OCI-LY3 (cell line): Measurements from ENCODE around the gene FOXS1.
"Not testable (repeated sequence)": the region's sequence is repeated elsewhere in the genome, so short reads cannot be mapped to it uniquely, and the experiment has no call there.

Experiments used
- H2AFZ ChIP-seq: fragments of 200-600, 300-600 bp; shearing (Covaris generic); 2 replicates; pipeline ENCODE4 v1.6.0; 2014; ENCODE audit warnings: antibody characterized with exemption, low read depth, low read length
- H3K27ac ChIP-seq: fragments of 200-600, 300-600 bp; sonication (generic); 2 replicates; pipeline ENCODE4 v1.5.1; 2014; ENCODE audit warnings: mild to moderate bottlenecking, low read length, moderate library complexity, mixed read lengths
- H3K27me3 ChIP-seq: fragments of 200-600, 300-600 bp; sonication (generic); 2 replicates; pipeline ENCODE4 v1.6.1; 2014; ENCODE audit warnings: low read depth, low read length, mixed read lengths
- H3K36me3 ChIP-seq: fragments of 200-600, 300-600 bp; sonication (generic); replicated peaks from 2 replicates; pipeline ENCODE3; 2014; ENCODE audit warnings: low read depth, low read length, mixed read lengths
- H3K4me1 ChIP-seq: fragments of 300-600, 200-600 bp; sonication (generic); 2 replicates; pipeline ENCODE4 v1.6.1; 2014; ENCODE audit warnings: low read length, mixed read lengths
- H3K4me2 ChIP-seq: fragments of 200-600, 300-600 bp; sonication (generic); 2 replicates; pipeline ENCODE4 v1.6.1; 2014; ENCODE audit warnings: low read length, mixed read lengths
- H3K4me3 ChIP-seq: fragments of 300-600, 200-600 bp; sonication (generic); 2 replicates; pipeline ENCODE4 v1.5.1; 2014; ENCODE audit warnings: antibody characterized with exemption, mild to moderate bottlenecking, low read length, moderate library complexity
- H3K79me2 ChIP-seq: fragments of 300-600, 200-600 bp; shearing (Covaris generic); 2 replicates; pipeline ENCODE4 v1.6.1; 2014; ENCODE audit warnings: mild to moderate bottlenecking, low read length, mixed read lengths
- H3K9ac ChIP-seq: fragments of 300-600, 200-600 bp; shearing (Covaris generic); 2 replicates; pipeline ENCODE4 v1.6.0; 2014; ENCODE audit warnings: mild to moderate bottlenecking, low read length, moderate library complexity
- H3K9me3 ChIP-seq: fragments of 200-600, 300-600 bp; shearing (Covaris generic); 2 replicates; pipeline ENCODE4 v1.6.1; 2014; ENCODE audit warnings: low read length, mixed read lengths; ENCODE audit not compliant: insufficient read depth
- H4K20me1 ChIP-seq: fragments of 200-600, 300-600 bp; sonication (generic); 2 replicates; pipeline ENCODE4 v1.6.1; 2016; ENCODE audit warnings: low read length, mixed read lengths; ENCODE audit not compliant: insufficient read depth
- CTCF ChIP-seq: fragments of 200-600, 300-600 bp; sonication (generic); IDR thresholded peaks from 2 replicates; pipeline ENCODE4 v1.5.1; 2014; ENCODE audit warnings: antibody characterized with exemption, low read length, low read depth
- EZH2phosphoT487 ChIP-seq: fragments of 200-600 bp; shearing (Covaris generic); IDR thresholded peaks from 2 replicates; pipeline ENCODE4 v1.6.1; 2018; ENCODE audit warnings: antibody characterized with exemption, mixed run types, low read depth

FOXS1 gene

GRCh38 chr20:31815408-31816188, 29.8 kb downstream of the FOXS1 start:
- H3K36me3 ChIP-seq, result peaks cover 2% of the 10 kb centered on the region
- H3K4me3 ChIP-seq, result no peak overlapping the region
- H3K4me2 ChIP-seq, result no peak overlapping the region
- H4K20me1 ChIP-seq, result no peaks in the 10 kb centered on the region
- no peak overlapping the region for H3K27ac ChIP-seq
- TF ChIP-seq CTCF (no peak), EZH2phosphoT487 (no peak)
- H3K9ac ChIP-seq, result no peak overlapping the region
- no peaks in the 10 kb centered on the region for H3K27me3 ChIP-seq
- no peaks in the 10 kb centered on the region for H3K9me3 ChIP-seq
- no peak overlapping the region for H2AFZ ChIP-seq
- H3K4me1 ChIP-seq, result no peaks in the 10 kb centered on the region
- H3K79me2 ChIP-seq, result no peaks in the 10 kb centered on the region

GRCh38 chr20:31814142-31814541, 31.3 kb downstream of the FOXS1 start:
- not testable (repeated sequence) for H3K79me2 ChIP-seq, H3K9me3 ChIP-seq, H4K20me1 ChIP-seq, H3K9ac ChIP-seq, H3K4me2 ChIP-seq, H3K27ac ChIP-seq, H2AFZ ChIP-seq, H3K4me3 ChIP-seq, H3K27me3 ChIP-seq, H3K4me1 ChIP-seq, H3K36me3 ChIP-seq

- H2AFZ ChIP-seq, result no peak overlapping the region
- no peaks in the 10 kb centered on the region for H3K4me1 ChIP-seq
- no peaks in the 10 kb centered on the region for H4K20me1 ChIP-seq
- no peaks in the 10 kb centered on the region for H3K79me2 ChIP-seq
- H3K9me3 ChIP-seq, result no peaks in the 10 kb centered on the region
- H3K27me3 ChIP-seq, result no peaks in the 10 kb centered on the region
- H3K4me3 ChIP-seq, result no peak overlapping the region
- TF ChIP-seq EZH2phosphoT487 (no peak), CTCF (no peak)
- H3K9ac ChIP-seq, result no peak overlapping the region
- no peak overlapping the region for H3K27ac ChIP-seq
- peaks cover 8% of the 10 kb centered on the region for H3K36me3 ChIP-seq
- no peak overlapping the region for H3K4me2 ChIP-seq
Measured at GRCh38 chr20:31813611-31814010, 31.8 kb downstream of the FOXS1 start.

- H3K27ac ChIP-seq, result no peak overlapping the region
- TF ChIP-seq EZH2phosphoT487 (no peak), CTCF (no peak)
- no peaks in the 10 kb centered on the region for H3K9me3 ChIP-seq
- no peak overlapping the region for H2AFZ ChIP-seq
- H3K36me3 ChIP-seq, result peaks cover 19% of the 10 kb centered on the region
- H3K79me2 ChIP-seq, result no peaks in the 10 kb centered on the region
- no peak overlapping the region for H3K9ac ChIP-seq
- no peaks in the 10 kb centered on the region for H3K27me3 ChIP-seq
- no peak overlapping the region for H3K4me2 ChIP-seq
- no peak overlapping the region for H3K4me3 ChIP-seq
- H3K4me1 ChIP-seq, result no peaks in the 10 kb centered on the region
- H4K20me1 ChIP-seq, result no peaks in the 10 kb centered on the region
Measured at GRCh38 chr20:31811796-31812728, 33.3 kb downstream of the FOXS1 start.
